Stimulated activated CD4-positive, alpha-beta T cell treated with anti-CD3 and anti-CD28 coated beads, Interleukin-15, amount 100 ng/mL, for 24 hours (primary cell): ENCODE measurements around the gene ZNF821.
A peak's percentile ranks its signal among the peaks of the same experiment; 100 is the strongest.
"Not testable (repeated sequence)": the region's sequence is repeated elsewhere in the genome, so short reads cannot be mapped to it uniquely, and the experiment has no call there.

Experiments
- DNase-seq: peaks from one replicate; pipeline ENCODE4 v3.0.0-alpha.2; 2020

Gene ZNF821

GRCh38 chr16:71859762-71860521 lies 24.0 kb downstream of the ZNF821 start:
- DNase-seq: no peak

DNA sequence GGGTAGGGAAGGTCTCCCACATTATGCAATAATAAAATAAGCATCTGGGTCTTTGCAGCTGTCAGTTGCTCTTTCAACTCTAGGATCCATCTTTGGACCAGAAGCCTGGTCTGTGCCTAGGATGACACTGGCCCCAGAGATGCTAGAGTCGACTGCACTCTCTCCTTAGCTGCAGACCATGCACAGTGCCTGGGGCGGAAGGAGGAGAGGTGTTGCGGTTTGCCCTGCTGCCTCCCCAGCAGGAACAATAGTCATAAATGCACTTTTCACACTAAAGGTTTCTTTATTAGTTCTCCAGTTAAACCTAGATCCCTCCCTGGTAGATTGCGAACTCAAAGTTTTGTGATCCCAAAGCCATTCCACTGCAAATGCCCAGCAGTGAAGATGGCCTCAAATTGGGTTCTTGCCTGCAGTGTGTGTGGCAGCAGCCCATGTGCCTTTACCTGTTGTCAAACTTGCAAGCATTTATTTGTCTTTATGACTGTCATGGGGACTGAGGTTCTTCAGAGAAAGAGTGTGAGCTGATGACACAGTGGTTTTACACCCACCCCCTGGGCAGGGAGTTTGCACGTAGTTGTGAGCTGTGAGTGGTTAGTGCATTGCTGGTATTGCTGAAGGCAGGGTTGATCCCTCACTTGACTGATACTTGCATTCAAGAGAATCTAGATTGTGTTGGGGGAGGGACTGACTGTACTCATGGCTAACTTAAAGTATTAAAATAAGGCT lies 27.9 kb downstream of the ZNF821 start:
- peak; percentile 24 for DNase-seq

- DNase-seq: no peak
These were observed 29.5 kb downstream of the ZNF821 start for GRCh38 chr16:71854369-71854948.

DNA sequence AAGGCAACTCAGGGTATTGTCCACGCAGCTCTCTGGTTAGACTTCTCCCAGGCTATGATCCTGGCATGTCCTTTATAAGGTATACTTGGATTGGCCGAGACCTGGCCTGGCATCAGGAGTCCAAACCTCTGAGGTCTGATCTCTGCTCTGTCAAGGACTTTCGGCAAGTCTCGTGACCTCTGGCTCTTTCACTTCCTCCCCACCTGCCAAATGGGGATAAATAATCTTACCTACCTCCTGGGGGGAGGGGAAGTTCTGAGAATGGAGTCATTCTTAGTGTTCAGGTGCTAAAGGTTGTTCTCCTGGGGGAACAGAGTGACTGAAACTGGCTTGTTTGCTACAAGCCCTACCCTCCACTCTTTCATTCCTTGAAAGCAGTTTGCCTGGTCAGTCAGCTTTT lies 30.6 kb downstream of the ZNF821 start:
- DNase-seq: no peak

DNA sequence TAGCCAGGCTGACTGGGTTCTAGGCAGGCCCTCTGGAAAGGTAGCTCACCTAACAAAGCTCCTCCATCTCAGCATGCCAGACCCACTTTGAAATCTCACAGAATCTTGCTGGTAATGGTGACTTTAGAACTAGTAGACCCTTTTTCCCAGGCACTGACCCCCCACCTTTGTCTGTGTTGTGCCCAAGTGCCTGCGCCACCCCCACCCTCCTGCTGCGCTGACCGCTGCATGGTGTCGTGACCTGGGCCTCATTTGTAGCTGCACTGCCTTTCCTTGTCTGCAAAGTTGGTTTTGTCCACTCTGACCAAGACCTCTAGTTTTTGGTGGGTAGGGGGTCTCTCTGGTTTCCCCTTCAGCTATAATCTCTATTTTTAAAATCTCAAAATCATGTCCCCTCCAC lies 31.4 kb downstream of the ZNF821 start:
- DNase-seq: no peak

- DNase-seq: no peak
These were observed 31.8 kb downstream of the ZNF821 start for GRCh38 chr16:71852158-71852557.

GRCh38 chr16:71851746-71852145 lies 32.2 kb downstream of the ZNF821 start:
- DNase-seq: no peak

- no peak for DNase-seq
These were observed 35.4 kb downstream of the ZNF821 start for GRCh38 chr16:71848622-71849021.

- no peak for DNase-seq
These were observed 36.9 kb downstream of the ZNF821 start for GRCh38 chr16:71847096-71847495.

- peak; percentile 35 for DNase-seq
These were observed 37.6 kb downstream of the ZNF821 start for GRCh38 chr16:71846431-71846830.

- peak; percentile 92 for DNase-seq
These were observed 38.1 kb downstream of the ZNF821 start, which contains the start of gene ATXN1L for GRCh38 chr16:71845639-71846430. Gene ATXN1L, plus strand, starts transcription at chr16:71845976. Its CDS starts 3,765 bp downstream, at chr16:71849741.

DNA sequence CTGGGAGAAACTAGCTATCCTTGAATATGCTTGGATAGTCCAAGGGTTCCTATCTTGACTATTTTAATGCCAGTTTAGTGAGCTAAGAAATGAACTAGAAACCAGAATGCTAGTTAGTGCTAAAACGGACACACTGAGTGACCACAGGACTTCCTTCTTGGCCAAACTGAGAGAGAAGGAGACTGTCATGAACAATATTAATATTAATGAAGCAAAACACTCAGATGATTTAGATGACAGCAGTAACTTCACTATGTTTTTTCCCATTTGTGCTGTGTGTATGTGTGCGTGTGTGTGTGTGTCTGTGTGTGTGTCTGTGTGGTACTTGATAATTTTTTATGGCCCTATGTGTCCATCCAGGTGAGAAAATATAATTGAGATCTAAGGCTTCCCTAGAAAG lies 40.4 kb downstream of the ZNF821 start:
- DNase-seq: no peak

GRCh38 chr16:71840052-71840451 lies 43.9 kb downstream of the ZNF821 start:
- no peak for DNase-seq

DNA sequence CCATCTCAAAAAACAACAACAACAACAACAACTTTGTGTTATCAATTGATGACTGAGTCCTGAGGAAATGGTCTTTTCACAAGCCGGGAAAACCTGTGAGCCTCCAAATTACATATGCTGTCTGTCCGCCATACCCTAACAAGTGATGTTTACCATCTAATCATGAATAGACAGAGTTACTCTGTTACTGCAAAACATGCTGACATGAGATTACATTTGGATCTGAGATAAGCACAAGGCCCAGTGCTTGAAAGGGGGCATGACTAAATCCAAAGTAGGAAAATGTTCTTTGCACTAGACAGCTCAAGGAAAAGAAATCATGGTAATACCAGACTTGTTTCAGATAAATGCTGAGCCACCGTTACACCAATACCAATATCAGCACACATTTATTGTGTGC lies 46.8 kb downstream of the ZNF821 start:
- no peak for DNase-seq

DNA sequence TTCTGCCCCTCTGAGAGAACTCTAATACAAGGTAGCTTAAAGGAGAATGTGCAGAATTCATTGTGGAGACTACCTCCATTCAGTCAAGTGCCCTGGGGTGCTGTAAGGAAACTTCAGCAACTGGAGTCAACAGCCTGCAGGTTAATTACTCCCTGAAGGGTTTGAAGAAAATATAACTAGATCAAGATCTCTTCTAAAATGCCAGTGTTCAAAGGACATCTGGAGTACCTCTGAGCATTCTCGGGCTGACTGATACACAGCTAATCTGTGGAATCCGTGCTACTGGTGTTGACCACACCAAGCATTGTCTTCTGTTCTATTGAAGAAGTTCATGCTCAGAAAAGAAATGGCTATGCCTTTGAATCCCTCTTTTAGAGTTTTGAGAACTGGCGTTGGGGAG lies 49.7 kb downstream of the ZNF821 start:
- DNase-seq: no peak

DNA sequence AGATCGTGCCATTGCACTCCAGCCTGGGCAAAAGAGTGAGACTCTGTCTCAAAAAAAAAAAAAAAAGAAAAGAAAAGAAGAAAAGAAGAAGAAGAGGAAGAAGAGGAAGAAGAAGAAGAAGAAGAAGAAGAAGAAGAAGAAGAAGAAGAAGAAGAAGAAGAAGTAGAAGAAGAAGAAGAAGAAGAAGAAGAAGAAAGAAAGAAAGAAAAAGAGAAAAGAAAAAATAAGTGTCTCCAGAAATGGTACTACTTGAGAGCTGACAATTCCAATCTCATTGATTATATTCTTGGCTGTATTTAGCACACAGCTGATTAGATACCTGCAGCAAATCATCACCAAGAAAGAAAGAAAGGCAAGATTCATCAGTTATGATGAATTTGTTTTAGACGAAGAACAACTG lies 51.9 kb downstream of the ZNF821 start:
- not testable (repeated sequence) for DNase-seq

DNA sequence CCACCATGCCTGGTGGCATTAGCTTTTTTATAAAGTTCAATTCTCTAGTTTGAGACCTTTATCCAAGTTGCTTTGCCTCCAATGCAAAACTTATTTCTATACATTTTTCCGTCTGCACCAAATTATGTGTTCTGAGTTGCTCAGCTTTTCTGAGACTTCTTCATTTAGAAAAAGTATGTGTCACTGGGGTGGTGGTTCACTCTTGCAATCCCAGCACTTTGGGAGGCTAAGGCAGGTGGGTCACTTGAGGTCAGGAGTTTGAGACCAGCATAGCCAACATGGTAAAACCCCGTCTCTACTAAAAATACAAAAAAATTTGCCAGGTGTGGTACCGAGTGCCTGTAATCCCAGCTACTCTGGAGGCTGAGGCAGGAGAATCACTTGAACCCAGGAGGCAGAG lies 52.3 kb downstream of the ZNF821 start:
- not testable (repeated sequence) for DNase-seq

DNA sequence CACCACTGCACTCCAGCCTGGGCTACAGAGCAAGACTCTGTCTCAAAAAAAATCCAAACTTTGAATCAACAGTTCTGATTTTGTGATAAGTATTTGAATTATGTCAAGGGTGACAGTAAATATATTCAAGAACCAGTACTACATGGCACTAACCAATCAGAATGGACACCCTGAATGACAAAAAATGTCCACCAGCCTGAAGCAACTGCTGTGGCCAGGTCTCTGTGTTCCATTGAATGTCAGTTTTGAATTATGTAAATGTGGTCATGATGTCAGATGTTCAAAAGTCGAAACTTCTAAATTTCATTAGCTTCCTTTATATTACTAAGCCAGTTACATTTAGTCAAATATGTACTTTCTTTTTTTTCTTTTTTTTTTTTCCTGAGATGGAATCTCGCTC lies 53.6 kb downstream of the ZNF821 start:
- no peak for DNase-seq

- no peak for DNase-seq
These were observed 57.4 kb downstream of the ZNF821 start for GRCh38 chr16:71826533-71827017.

DNA sequence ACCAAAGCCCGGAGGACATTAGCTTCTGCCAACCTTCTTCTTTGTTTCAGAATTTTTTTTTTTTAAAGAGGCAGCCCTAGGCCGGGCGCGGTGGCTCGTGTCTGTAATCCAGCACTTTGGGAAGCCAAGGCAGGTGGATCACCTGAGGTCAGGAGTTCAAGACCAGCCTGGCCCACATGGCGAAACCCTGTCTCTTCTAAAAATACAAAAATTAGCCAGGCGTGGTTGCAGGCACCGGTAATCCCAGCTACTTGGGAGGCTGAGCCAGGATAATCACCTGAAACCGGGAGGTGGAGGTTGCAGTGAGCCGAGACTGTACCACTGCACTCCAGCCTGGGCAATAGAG lies 66.9 kb downstream of the ZNF821 start:
- not testable (repeated sequence) for DNase-seq

DNA sequence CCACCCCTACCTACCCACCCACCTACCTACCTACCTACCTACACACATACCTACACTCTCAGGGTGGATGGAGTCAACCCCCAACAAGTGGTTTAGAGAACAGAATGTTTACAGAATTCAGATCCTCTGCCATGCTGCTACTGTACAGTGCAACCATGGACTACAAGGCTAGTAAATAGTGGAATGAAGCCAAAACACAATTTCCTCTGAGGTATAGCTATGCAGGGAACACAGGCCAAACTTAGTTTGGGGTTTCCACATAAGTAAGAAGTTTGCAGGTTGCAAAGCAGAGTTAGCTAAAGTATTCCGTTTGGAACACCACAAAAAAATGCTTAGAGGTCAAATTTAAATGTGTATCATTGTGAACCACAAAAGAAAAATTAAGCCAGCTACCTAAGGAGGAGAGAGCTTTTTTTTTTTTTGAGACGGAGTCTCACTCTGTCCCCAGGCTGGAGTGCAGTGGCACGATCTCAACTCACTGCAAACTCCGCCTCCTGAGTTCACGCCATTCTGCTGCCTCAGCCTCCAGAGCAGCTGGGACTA lies 72.7 kb downstream of the ZNF821 start:
- DNase-seq: no peak

GRCh38 chr16:71810155-71810530 lies 73.8 kb downstream of the ZNF821 start:
- not testable (repeated sequence) for DNase-seq
